HG03196 (cell line): ENCODE measurements around the gene PLEKHM3.
A peak's percentile ranks its signal among the peaks of the same experiment; 100 is the strongest.

Source experiments
- ATAC-seq: cut with Tn5 transposase; IDR thresholded peaks from one replicate; pipeline ENCODE4 v1.9.1; 2021; ENCODE audit not compliant: unreplicated experiment

Gene PLEKHM3

DNA sequence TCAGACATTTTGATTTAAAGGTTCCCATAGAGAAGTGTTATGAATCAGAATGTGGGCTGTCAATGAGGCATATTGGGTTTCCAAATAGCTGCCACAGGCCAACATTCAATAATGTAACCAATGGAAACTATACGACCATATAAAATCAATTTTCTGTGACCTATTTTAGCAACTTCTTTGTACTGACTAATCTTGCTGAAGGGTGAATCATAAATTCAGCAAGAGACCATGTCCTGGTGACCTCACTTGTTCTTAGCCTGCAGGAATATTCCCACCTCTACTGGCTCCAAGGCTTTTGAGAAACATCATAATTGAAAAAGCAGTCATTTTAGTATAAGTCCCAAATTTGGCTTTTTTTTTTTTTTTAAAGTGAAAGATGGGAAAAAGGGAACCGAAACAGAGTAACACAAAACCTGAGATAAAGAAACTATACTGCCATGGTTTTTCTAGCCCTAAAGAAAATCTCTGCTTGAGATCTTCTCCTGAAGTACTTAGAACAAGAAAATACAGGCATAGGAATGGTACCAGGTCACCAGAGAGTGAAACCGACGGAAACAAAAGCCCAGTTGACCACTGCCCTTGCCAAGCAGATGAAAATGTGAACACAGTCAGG, 32.1 kb downstream of the PLEKHM3 start:
- no peak for ATAC-seq

- no peak for ATAC-seq
Measured at GRCh38 chr2:207991944-207992343, 33.4 kb downstream of the PLEKHM3 start.

GRCh38 chr2:207990784-207991183, 34.5 kb downstream of the PLEKHM3 start:
- no peak for ATAC-seq

GRCh38 chr2:207988975-207989374, 36.4 kb downstream of the PLEKHM3 start:
- ATAC-seq = no peak

GRCh38 chr2:207987025-207987716, 38.2 kb downstream of the PLEKHM3 start:
- ATAC-seq = no peak

DNA sequence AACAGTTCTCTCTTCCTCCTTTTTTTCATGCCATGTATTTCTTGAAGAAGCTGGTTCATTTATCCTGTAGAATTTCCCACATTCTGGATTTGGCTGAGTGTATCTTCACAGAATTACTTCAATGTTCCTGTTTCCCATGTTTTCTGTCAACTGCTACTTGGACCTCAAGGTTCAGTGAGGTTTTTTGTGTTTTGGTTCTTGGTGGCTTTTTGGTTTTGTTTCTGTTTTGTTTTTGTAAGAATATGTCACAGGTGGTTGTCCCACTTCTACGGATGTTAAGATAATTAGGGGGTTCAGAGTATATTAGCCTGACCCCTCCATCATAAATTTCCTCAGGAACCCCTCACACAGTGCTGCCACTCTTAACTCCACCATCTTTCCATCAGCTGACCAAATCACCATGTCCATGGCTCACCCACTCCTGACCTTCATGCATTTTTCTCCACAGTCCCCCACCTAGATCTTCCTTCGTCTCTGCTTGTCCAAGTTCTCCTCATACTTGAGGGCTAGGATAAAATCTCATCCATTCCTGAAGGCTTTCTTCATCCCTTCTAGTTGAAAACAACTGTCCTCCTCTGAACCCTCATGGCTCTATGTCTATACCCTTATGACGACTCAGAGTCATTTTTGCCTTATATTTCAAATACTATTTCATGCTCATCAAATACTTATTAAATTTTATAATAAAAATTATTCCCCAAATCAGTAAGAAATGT, 40.4 kb downstream of the PLEKHM3 start:
- ATAC-seq = no peak

DNA sequence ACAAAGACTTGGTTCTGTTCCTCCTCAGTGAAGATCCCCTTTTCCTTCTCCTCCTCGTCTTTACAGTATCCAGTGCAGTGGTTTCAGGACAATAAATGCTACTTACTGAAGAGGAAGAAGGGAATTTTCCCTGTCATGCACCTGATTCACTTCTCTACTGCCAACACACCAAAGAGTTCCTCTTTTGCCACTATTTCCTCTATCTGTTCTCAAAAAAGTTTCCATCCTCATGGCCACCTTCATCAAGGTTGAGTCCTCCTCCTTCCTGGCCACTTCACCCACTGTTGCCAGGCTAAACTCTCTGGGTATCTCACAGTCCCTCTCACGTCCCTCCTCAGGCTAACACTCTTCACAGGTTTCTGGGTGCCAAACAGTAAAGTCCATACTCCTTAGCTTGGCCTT, 41.7 kb downstream of the PLEKHM3 start:
- ATAC-seq = peak; percentile 77

DNA sequence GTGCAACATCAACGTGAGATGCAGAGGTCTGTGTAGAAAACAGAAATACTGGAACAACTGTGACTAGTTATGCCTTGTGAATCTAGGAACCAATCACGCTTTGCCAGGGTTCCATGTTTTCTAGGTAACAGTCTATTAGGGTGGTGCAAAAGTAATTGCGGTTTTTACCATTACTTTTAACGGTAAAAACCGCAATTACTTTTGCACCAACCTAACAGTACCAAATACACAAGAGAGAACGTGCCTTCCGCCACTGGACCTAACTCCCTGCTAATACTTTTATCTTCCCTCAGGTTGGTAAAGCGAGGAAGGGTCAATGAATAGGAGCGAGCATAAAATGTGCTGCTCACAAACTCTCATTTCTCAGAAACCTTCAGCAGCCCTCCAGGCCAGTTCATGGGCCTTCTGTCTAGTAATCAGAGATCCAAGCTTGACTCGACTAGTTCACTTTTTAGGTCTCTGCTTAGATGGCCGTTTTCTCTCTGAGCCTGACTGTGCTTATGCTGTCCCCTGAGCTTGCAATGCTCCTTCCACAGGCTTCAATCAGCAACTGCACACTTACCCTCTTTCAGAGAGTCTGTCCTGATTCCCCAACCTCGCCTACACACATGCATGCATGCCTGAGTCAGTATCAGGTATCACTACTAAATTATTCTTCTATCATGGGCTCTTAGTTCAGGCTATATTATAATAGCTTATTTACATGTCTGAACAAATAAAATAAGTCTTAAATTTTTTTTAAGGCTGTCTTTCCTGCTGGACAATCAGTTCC, 47.0 kb downstream of the PLEKHM3 start:
- ATAC-seq = no peak

DNA sequence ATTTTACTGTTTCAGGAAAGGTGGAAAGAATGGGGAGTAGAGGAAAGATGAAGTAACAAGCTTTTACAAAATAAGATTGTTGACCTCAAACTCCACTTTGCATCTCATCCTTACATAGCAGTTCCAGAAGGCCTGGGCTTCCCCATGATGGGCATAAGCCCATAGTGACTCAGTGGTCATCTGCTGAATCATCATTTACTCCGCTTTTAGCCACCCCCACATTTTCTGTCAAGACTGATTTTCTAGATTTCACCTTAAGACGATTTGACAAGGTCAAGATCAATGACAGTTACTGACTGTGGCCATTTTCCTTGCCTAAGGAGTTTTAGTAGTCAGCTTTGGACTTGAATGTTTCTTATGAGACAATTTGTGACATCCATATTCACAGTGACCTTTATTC, 49.4 kb downstream of the PLEKHM3 start:
- ATAC-seq = no peak

DNA sequence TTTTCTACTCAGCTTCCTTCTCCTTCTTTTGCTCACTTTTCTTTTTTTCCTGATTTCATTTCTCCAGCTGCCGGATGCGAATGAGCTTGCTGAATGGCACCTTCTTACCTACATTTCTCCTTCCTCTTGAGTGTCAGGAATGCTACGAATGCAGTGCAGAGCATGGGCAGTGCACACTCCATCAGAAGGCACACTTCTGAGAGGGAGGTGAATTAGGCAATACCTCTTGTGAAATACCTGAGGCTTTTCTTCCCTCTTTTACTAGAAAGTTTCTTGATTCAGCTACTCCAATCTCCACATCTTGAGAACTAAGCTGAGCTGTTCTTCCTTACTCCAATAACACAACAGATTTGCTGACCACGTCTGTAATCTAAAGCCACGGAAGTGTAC, 51.1 kb downstream of the PLEKHM3 start:
- ATAC-seq = no peak

DNA sequence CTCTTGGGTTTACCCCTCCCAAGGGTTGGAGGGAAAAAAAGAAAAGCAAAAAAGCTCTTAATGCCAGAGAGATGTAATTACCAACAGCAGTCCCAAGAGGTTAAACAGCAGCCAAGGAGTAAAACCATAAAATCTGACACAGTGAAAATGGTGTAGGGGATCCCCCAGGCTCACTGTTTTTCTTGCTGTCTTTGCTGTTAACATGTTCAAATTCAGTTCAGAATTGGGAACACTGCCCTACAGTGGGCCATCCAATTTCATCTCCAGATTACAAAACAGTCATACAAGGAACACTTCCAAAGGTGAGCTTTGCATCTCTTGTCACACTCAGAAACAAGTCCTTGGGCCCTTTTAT, 54.5 kb downstream of the PLEKHM3 start:
- no peak for ATAC-seq

DNA sequence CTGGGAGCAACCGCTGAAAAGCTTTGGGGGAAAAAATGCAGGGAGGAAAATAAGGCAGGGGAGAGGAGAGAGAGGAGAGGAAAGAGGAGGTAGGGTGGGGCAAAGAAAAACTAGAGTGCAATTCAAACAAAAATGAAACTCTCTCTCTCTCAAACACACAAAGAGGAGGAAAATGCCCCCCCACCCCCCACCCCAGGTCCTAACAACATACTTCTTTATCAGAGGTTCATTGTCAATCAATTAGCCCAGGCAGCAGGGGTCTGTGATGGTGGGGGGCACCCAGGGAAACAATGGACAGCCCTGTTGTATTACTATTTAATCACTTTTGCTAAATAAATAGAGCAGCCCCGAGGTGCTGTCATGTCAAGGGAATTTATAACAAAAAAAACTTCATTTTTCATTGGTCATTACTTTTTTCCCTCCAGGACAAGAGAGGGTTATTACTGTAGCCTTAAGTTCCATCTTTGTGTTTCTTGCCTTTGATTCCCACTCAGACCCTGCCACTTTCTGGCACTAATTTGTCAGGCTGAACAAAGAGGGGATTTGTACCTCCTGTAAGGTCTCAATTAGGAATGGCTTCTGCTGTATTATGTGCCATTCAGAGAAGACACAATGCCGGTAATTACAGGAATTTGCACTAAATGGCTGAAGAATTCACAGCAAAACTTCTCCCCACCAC, 55.0 kb downstream of the PLEKHM3 start:
- ATAC-seq = no peak

GRCh38 chr2:207969249-207969648, 56.1 kb downstream of the PLEKHM3 start:
- no peak for ATAC-seq

GRCh38 chr2:207967121-207967520, 58.2 kb downstream of the PLEKHM3 start:
- ATAC-seq = no peak

DNA sequence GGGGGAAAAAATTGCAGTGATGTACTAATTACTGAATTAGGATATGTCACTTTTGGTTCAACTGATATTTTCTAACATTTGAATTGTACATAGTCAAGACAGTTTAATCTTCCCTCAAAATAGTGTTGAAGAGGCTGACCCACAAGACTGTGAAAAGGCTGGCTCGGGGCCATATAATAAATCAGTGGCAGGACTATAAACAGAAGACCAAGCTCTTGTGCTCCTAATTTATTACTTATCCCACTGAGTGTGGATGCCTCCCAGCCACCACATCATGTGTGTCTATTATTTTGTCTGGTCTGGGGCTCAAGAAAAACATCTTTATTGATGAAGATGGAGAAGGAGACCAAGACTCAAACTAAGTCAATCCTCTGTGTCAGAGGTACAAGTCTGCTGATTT, 64.4 kb downstream of the PLEKHM3 start:
- no peak for ATAC-seq

- no peak for ATAC-seq
Measured at GRCh38 chr2:207960090-207960489, 65.2 kb downstream of the PLEKHM3 start.

DNA sequence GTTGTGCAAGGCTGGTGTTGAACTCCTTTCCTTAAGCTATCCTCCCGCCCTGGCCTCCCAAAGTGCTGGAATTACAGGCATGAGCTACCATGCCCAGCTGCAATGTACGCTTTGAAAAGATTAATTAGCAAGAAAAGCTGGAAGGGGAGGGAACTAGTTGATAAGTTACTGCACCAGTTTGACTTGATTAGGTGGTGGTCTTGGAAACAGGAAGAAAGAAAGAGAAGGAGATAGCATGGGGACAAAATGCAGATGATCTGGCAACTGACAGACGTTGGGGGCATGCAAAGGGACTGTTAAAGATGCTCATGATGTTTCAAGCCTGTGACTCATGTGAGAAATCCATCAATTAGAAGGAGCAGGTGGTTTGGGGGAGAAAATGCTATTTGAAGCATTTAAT, 68.6 kb downstream of the PLEKHM3 start:
- ATAC-seq = no peak

DNA sequence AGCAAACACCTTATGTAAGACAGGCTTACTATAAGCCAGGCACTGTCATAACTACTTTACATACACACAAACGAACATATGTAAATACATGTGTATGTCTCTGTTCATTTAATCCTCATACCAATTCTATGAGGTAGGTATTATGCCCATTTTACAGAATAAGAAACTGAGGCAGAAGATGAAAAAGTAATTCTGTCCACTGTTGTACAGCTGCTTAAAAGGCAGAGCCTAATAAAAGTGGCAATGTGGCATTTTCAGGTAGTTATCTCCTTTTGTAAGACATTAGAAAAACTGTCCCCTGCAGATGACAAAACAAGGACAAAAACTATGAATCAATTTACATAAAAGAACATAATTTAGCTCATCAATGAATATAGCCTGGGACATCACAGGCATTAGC, 69.9 kb downstream of the PLEKHM3 start:
- no peak for ATAC-seq

GRCh38 chr2:207953354-207953753, 72.0 kb downstream of the PLEKHM3 start:
- ATAC-seq = no peak

GRCh38 chr2:207952564-207953345, 72.6 kb downstream of the PLEKHM3 start:
- no peak for ATAC-seq
